Mesodermal cell (in vitro differentiated cells): Measurements from ENCODE around the gene CD93.

Experiments used
- H3K27ac ChIP-seq: 2 replicates; pipeline ENCODE4 v1.7.0; 2013; ENCODE audit warnings: mild to moderate bottlenecking, low read depth, low read length, moderate library complexity; ENCODE audit not compliant: severe bottlenecking
- H3K36me3 ChIP-seq: 2 replicates; pipeline ENCODE4 v1.7.1; 2013; ENCODE audit warnings: mild to moderate bottlenecking, low read length, moderate library complexity; ENCODE audit not compliant: control insufficient read depth, insufficient read depth
- H3K4me1 ChIP-seq: one replicate; pipeline ENCODE4 v1.7.1; 2013; ENCODE audit warnings: mild to moderate bottlenecking, low read length; ENCODE audit not compliant: insufficient read depth, control insufficient read depth, poor library complexity, severe bottlenecking
- H3K4me3 ChIP-seq: 2 replicates; pipeline ENCODE4 v1.7.0; 2013; ENCODE audit warnings: low read length, control low read depth, mild to moderate bottlenecking; ENCODE audit not compliant: insufficient read depth, poor library complexity, severe bottlenecking; ENCODE audit errors: extremely low read depth
- H3K9me3 ChIP-seq: 2 replicates; pipeline ENCODE4 v1.7.1; 2013; ENCODE audit warnings: mild to moderate bottlenecking, low read length, moderate library complexity; ENCODE audit not compliant: control insufficient read depth
- WGBS, 2 experiments: methylation state at CpG; one replicate each; pipeline ENCODE4 v1.1.5; 2013; ENCODE audit warnings: missing lambda C conversion rate in 2 of 2; ENCODE audit not compliant: insufficient coverage in 2 of 2; 5-methylcytosine and 5-hydroxymethylcytosine counted together

CD93 gene

GRCh38 chr20:23120261-23120660 is 34.1 kb upstream of the CD93 start:
- Histone ChIP-seq H3K36me3 (no peaks in the 10 kb centered on the region), H3K9me3 (no peaks in the 10 kb centered on the region), H3K4me1 (peaks cover 28% of the 10 kb centered on the region), H3K4me3 (no peak overlapping the region), H3K27ac (no peak overlapping the region)
- WGBS, 2 experiments: 96 to 100% methylated on average over 3 of the region's 7 CpGs

GRCh38 chr20:23119456-23120216 is 33.5 kb upstream of the CD93 start:
- no peak overlapping the region for H3K27ac ChIP-seq
- H3K4me1 ChIP-seq: peaks cover 26% of the 10 kb centered on the region
- no peaks in the 10 kb centered on the region for H3K9me3 ChIP-seq
- H3K36me3 ChIP-seq: no peaks in the 10 kb centered on the region
- WGBS, 2 experiments: 94 to 95% methylated on average over 13 to 15 of the region's 15 CpGs
- H3K4me3 ChIP-seq: no peak overlapping the region

DNA sequence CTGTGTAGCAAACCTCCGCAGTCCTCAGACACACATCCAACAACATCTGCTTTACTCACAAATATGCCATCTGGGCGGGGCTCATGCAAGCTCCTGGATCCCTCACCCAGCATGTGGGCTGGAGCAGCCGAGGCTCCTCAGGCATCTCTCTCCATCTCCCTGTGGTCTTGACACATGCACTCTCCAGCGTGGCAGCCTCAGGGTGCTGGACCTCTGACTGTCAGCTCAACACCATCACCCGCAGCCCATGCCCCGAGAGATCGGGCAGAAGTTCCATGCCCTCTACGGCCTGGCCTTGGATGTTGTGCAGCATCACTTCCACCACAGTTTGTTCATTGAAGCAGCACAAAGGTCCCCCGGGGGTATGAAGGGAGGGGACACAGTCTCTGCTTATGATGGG is 32.6 kb upstream of the CD93 start:
- Histone ChIP-seq H3K9me3 (no peaks in the 10 kb centered on the region), H3K4me3 (no peak overlapping the region), H3K36me3 (no peaks in the 10 kb centered on the region), H3K4me1 (peaks cover 26% of the 10 kb centered on the region), H3K27ac (no peak overlapping the region)
- 92 to 97% methylated on average over 7 to 9 of the region's 9 CpGs for WGBS, 2 experiments

DNA sequence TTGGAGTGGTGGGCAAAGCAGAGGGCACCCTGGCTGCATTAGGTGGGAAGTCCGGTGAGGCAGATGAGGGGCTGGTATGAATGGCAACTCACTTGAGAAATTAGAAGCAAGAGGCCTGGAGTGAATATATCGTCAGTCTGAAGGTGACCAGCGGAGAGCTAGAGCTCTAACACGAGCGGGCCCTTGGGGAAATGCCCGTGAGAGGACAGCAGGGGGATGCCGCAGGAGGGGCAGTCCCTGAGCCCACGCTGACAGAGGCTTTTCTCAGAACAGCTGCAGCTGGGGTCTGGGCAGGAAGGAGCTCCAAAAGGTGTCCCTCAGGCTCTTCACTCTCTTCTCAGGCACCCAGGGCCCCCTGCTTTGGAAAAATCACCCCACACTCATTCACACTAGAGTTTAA is 32.0 kb upstream of the CD93 start:
- Histone ChIP-seq H3K9me3 (no peaks in the 10 kb centered on the region), H3K4me1 (peaks cover 26% of the 10 kb centered on the region), H3K36me3 (no peaks in the 10 kb centered on the region), H3K4me3 (no peak overlapping the region), H3K27ac (no peak overlapping the region)
- WGBS, 2 experiments: 83 to 90% methylated on average over 7 to 8 of the region's 8 CpGs

DNA sequence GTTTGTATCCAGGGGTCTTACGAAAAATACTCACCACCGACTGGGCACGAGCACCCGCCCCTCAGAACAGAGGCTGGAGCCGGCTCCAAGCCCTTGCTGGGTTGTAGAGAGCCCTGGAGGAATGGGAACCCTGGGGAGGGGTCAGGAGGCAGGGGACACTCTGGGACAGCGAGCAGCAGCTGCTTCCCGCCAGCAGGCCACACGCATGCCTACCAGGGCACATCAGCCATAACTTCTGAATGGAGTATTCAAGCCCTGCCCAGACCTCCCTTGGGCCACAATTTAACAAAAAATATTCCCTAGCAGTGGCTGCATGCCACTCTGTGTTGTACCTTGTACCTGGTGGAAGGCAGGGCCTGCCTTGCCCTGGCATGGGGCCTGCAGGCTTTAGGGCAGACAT is 31.6 kb upstream of the CD93 start:
- Histone ChIP-seq H3K4me1 (peaks cover 26% of the 10 kb centered on the region), H3K27ac (no peak overlapping the region), H3K9me3 (no peaks in the 10 kb centered on the region), H3K36me3 (no peaks in the 10 kb centered on the region), H3K4me3 (no peak overlapping the region)
- WGBS, 2 experiments: 95 to 96% methylated on average over 4 to 6 of the region's 8 CpGs

GRCh38 chr20:23116311-23117089 is 30.4 kb upstream of the CD93 start:
- H3K27ac ChIP-seq: no peak overlapping the region
- H3K4me3 ChIP-seq: no peak overlapping the region
- no peaks in the 10 kb centered on the region for H3K9me3 ChIP-seq
- WGBS, 2 experiments: 82 to 84% methylated on average over 9 of the region's 10 CpGs
- H3K36me3 ChIP-seq: no peaks in the 10 kb centered on the region
- peaks cover 26% of the 10 kb centered on the region for H3K4me1 ChIP-seq

- Histone ChIP-seq H3K27ac (no peak overlapping the region), H3K36me3 (no peaks in the 10 kb centered on the region), H3K4me3 (no peak overlapping the region), H3K4me1 (peaks cover 20% of the 10 kb centered on the region), H3K9me3 (no peaks in the 10 kb centered on the region)
- WGBS, 2 experiments: 94 to 96% methylated on average over 2 of the region's 3 CpGs
Measured at GRCh38 chr20:23115822-23116221, 29.7 kb upstream of the CD93 start.

GRCh38 chr20:23114448-23115082 is 28.4 kb upstream of the CD93 start:
- H3K4me1 ChIP-seq: peaks cover 19% of the 10 kb centered on the region
- H3K27ac ChIP-seq: no peak overlapping the region
- no peaks in the 10 kb centered on the region for H3K9me3 ChIP-seq
- H3K36me3 ChIP-seq: no peaks in the 10 kb centered on the region
- WGBS, 2 experiments: 70 to 84% methylated on average over 6 to 7 of the region's 8 CpGs
- no peak overlapping the region for H3K4me3 ChIP-seq

DNA sequence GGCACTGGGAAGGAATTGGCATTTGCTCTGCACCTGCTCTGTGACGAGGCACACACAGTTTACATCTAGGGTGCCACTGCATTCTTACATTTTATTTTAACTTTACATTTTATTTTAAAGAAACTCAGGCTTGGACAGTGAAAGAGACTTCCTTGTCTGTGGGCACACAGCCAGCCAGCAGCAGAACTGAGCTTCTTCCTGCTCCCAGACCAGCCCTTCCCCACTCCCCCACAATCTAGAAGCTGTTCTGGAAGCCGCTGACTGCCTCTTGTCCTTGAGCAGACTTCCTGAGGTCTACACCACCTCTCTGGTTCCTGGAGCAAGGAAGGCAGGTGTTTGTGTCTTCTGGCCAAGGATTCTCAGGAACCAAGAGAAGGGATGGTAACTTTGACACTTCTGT is 27.9 kb upstream of the CD93 start:
- peaks cover 19% of the 10 kb centered on the region for H3K4me1 ChIP-seq
- 100% methylated on average over 1 of the region's 2 CpGs; no CpG with 5 or more reads in 1 of the 2 experiments for WGBS, 2 experiments
- H3K36me3 ChIP-seq: no peaks in the 10 kb centered on the region
- no peak overlapping the region for H3K27ac ChIP-seq
- H3K9me3 ChIP-seq: no peaks in the 10 kb centered on the region
- no peak overlapping the region for H3K4me3 ChIP-seq

DNA sequence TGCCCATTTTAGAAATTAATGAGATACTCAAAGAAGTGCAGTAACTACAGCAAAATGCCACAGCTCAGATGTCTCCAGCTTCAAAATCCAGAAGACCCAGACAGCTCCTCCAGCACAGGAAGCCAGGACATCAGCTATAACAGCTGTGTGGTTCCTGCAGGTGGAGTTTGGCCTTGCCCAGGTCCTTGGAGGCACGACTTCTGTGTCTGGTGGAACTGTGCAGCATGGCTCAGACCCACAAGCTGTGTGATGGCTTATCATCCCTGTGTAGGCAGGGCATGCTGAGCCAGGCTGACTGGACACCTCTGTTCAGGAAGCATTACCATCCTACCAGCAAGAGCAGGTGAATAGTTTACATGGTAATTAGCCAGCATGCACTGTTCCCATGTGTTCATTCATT is 26.5 kb upstream of the CD93 start:
- Histone ChIP-seq H3K36me3 (no peaks in the 10 kb centered on the region), H3K9me3 (no peaks in the 10 kb centered on the region), H3K4me1 (peaks cover 12% of the 10 kb centered on the region), H3K4me3 (no peak overlapping the region), H3K27ac (no peak overlapping the region)
- 85 to 100% methylated on average over 1 of the region's 1 CpG for WGBS, 2 experiments
